ENCODE data around the gene ANKS1A.

The ANKS1A gene

GRCh38 chr6:35052694-35053565, 163.9 kb downstream of the ANKS1A start:
- no peak for DNase-seq (ENCODE audit: low read depth in 2 of 2)

- no peak for DNase-seq (ENCODE audit: low read depth in 2 of 2)
These were observed 164.6 kb downstream of the ANKS1A start for GRCh38 chr6:35053701-35054100.

- no peak for DNase-seq (ENCODE audit: low read depth in 2 of 2)
These were observed 165.2 kb downstream of the ANKS1A start for GRCh38 chr6:35054106-35054742.

- no peak for DNase-seq (ENCODE audit: low read depth in 2 of 2)
These were observed 165.7 kb downstream of the ANKS1A start for GRCh38 chr6:35054743-35055130.

GRCh38 chr6:35055891-35056290, 166.8 kb downstream of the ANKS1A start:
- no peak for DNase-seq (ENCODE audit: low read depth in 2 of 2)

- DNase-seq (ENCODE audit: low read depth in 2 of 2) = no peak
These were observed 167.9 kb downstream of the ANKS1A start for GRCh38 chr6:35056952-35057351.

- DNase-seq (ENCODE audit: low read depth in 2 of 2) = no peak
These were observed 168.6 kb downstream of the ANKS1A start for GRCh38 chr6:35057449-35058357.

- DNase-seq (ENCODE audit: low read depth in 2 of 2) = no peak
These were observed 169.3 kb downstream of the ANKS1A start for GRCh38 chr6:35058358-35058675.

- DNase-seq (ENCODE audit: low read depth in 2 of 2) = no peak
These were observed 169.9 kb downstream of the ANKS1A start for GRCh38 chr6:35058865-35059522.

- no peak for DNase-seq (ENCODE audit: low read depth in 2 of 2)
These were observed 170.7 kb downstream of the ANKS1A start for GRCh38 chr6:35059596-35060345.

GRCh38 chr6:35061102-35061615, 172.1 kb downstream of the ANKS1A start:
- DNase-seq (ENCODE audit: low read depth in 2 of 2) = no peak

GRCh38 chr6:35061651-35062410, 172.8 kb downstream of the ANKS1A start:
- no peak for DNase-seq (ENCODE audit: low read depth in 2 of 2)

GRCh38 chr6:35062676-35063574, 173.9 kb downstream of the ANKS1A start:
- no peak for DNase-seq (ENCODE audit: low read depth in 2 of 2)

- DNase-seq (ENCODE audit: low read depth in 2 of 2) = no peak
These were observed 174.7 kb downstream of the ANKS1A start for GRCh38 chr6:35063701-35064280.

GRCh38 chr6:35064290-35064689, 175.2 kb downstream of the ANKS1A start:
- DNase-seq (ENCODE audit: low read depth in 2 of 2) = no peak

- no peak for DNase-seq (ENCODE audit: low read depth in 2 of 2)
These were observed 175.8 kb downstream of the ANKS1A start for GRCh38 chr6:35064757-35065440.

GRCh38 chr6:35065441-35065800, 176.4 kb downstream of the ANKS1A start:
- DNase-seq (ENCODE audit: low read depth in 2 of 2) = no peak

- DNase-seq (ENCODE audit: low read depth in 2 of 2) = no peak
These were observed 176.8 kb downstream of the ANKS1A start for GRCh38 chr6:35065870-35066269.

Measured in stimulated activated CD8-positive, alpha-beta memory T cell treated with anti-CD3 and anti-CD28 coated beads, Interleukin-2, amount 100 ng/mL, for 48 hours (primary cell).